Myocyte (in vitro differentiated cells): ENCODE data around the gene KCNA2. TPM values are rescaled to one million over a fixed set of nuclear protein-coding genes. Genes with fewer than 3 reads are reported as not detected.

Source experiments
- DNase-seq: peaks from one replicate; pipeline ENCODE4 v3.0.0-alpha.2; 2012; ENCODE audit warnings: low read depth
- total RNA-seq: library from RNA; depleted of rRNA; stranded (reverse); fragments of >200 nt; gene quantifications from 2 replicates; pipeline ENCODE4 v1.2.3, GENCODE V29; 2014

KCNA2 gene
- total RNA-seq, 1 donor from 2014 or later, result not detected

DNA sequence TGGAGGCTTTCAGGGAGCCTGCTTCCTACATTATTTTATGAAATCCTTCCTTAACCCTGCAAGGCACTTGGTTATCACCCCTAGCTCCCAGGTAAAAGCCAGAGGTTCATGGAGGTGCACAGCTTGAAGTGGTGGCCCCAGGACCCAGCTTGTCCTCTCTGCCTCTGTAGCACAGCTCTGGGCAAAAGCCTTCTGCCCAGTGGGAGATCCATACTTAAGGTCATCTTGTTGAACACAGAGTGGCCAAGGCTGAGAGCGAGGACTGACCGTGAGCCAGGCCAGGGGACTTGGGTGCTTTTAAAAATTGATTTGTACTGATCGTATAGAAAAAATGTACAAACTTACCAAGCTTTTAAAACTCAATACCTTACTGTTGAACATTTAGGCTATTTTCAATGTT is 33.4 kb downstream of the KCNA2 start:
- DNase-seq, result no peak

DNA sequence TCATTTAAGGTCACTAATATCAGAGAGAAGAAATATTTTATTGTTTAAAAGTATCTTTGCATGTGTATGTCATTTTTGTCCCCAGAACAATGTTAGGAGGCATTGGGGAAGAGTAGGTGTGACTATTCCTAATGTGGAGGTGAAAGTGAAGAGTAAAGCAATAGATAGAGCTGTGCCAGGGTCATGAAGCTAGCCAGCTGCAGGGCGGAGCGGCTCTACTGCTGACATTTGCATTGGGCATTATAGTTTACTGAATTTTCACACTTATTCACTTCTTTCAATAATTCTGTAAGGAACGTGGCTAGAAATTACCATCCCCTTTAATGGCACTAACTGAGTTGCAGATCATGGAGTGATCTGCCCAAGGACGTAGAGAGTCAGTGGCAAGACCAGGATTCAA is 35.3 kb downstream of the KCNA2 start:
- no peak for DNase-seq

DNA sequence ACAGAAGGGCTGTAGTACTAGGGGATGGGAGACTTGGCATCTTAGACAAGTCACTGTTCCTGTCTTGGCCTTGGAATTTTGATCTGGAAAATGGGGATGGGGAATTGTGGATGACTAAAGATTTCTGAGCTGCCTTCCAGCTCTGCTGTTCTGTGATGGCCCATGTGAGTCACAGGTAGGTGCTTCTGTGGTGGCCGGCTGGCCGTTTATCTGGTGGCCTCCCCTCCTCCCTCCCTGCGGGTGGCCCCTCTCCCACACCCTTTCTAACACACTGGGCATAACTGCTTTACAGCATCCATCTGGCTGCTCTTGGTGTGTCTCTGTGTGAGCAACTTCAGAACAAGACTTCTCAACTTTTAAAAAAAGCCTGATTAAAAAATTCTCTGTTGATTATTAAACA is 35.9 kb downstream of the KCNA2 start:
- no peak for DNase-seq

DNA sequence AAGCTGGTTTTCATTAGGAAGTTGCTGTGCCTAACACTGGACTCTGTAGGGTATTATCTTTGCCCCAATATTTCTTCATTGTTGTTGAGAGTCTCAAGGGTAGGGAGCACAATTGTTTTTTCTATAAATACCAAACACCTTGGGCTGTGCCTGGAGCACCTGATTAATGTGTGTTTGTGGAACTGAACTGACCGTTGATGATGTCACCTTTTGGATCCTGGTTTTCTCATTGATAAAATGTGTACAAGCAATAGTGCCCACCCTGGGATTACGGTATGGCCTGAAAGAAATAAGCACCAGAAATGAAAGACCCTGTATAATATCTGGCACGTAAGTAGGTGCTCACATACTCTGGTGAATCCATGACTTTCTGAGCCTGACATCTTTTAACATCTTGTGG is 39.3 kb downstream of the KCNA2 start:
- no peak for DNase-seq

DNA sequence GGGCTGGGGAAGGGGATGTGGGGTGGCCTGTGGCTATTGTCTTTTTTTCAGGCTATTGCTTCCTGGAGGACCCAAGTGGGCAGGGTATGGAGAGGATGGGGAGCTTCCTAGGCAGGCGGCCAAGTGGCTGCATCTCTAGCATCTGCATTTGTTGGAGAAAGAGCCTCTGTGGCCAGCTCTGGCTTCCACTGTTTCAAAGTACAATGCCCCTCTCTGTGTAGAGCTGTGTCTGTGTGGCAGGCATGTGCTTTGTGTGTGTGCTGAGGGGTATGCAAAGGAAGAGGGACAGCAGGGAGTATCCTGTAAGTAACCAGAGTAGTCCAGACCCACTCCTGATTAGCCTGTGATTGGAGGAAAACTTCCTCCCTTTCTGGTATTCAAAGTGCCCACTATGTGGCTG is 40.6 kb downstream of the KCNA2 start:
- DNase-seq, result no peak

DNA sequence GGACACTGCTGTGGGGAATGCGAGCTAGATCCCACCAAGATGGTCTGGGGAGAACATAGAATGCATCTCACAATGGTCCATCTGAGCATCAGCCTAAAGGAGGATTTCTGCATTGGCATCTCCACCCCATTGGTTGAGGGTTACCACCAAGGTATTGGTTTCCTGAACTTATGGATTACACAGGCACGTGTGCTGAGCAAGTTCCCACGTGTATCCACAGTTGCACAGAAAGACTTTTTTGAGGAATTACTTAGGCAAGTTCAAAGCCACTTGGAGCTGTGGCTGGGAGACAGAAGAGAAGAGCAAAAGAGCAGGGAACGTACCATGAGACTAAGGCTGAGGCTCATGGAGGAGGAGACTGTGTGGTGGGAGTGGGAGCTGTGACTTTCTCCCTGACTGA is 43.1 kb downstream of the KCNA2 start:
- DNase-seq, result no peak

DNA sequence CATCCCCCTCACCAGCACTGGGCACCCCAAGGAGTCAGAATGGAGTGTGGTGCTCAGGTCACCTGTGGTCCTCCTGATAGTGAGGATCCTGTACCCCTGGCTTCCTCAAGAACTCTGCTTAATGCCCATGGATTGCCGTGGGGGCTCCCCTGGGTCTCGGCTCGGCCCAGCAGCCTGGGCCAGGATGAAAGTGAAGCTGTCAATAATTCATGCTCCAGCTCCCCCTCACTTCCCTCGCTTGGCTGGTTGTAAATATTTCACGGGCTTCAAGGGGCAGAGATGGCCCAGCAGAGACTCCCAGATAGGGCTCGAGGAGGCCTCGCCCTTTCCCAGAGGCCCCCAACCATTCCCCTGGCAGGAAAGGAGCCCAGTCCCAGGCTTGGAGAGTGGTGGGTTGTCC is 44.6 kb downstream of the KCNA2 start:
- no peak for DNase-seq

DNA sequence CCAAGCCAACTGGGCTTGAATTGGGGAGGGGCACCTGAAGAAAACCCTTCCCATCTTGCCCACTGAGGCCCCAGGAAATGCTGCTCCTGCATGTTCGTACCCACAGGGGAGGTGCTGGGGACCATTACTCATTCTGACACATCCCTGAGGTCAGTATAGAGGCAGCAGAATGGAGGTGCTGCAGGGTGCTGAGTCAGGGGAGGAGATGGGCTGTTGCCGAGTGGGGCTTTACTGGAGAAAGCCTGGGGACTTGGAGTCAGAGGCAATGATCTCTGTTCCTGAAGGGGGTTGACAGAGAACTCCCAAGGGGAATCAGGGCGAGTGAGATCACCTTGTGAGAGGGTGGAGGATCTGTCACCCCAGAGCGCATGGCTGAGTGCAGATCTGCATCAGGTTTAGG is 47.0 kb downstream of the KCNA2 start:
- DNase-seq, result no peak

DNA sequence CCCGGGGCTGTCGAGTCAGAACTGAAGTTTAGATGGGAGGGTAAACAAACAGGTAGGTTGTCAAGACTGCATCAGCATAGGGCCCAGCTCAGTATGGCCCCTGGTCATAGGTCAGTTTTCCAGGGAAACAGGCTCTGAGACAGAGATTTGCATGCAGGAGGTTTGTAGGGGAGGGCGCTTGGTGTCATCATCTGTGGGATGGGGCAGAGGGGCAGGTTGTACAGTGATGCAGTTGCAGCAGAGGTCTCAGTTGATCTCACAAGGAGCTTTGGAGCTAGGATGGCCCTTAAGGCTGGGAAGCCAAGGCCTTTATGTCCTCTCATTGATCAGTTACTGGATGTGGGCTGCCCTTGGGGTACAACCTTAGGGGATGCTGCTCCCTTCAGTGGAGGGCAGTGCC is 48.7 kb downstream of the KCNA2 start:
- DNase-seq, result no peak

DNA sequence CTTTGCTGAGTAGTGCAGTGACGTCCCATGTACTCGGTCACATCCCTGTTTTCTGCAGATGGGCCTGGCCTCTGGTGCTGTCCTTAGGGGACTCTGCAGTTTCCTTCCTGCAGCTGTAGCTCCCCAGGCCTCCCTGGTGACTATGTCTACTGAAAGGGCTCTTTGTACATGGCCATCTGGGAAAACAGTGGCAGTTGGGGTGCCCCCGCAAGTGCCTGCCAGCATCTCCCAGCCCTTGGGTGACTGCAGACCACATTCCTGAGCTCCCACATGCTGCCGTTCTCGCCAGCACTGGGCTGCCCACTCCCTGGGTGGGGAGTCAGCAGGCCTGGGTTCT is 49.7 kb downstream of the KCNA2 start:
- DNase-seq, result no peak

DNA sequence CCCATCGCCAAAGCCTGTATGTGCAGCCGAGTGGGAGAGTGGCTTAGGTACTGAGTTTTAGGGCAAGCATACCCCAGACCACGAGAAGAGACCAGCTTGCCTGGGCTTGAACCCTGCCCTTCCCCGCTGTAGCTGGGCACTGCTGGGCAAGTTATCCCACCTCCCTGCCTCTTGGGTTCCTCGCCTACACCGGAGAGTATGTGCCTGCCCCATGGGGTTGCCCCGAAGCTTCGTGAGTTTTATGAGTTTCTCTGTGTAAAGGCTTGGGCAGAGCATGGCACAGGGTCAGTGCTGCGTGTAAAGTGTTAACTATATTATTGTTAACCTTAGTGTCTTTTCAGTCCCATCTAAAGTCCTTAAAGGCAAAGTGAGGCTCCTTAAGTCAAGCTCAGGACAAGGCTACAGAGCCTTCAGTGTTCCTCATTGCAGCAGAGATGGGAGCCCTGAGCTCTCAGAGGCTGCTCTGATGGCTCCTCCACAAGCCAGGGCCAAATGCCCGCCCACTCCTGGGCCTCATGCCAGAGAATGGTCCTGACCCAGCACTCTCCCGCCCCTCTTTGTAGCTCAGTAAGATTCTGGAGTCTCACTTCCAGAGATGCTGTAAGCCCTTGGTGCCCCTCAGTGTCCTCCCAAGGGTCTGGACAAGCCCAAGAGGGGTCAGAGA is 50.2 kb downstream of the KCNA2 start:
- DNase-seq, result peak; percentile 3

DNA sequence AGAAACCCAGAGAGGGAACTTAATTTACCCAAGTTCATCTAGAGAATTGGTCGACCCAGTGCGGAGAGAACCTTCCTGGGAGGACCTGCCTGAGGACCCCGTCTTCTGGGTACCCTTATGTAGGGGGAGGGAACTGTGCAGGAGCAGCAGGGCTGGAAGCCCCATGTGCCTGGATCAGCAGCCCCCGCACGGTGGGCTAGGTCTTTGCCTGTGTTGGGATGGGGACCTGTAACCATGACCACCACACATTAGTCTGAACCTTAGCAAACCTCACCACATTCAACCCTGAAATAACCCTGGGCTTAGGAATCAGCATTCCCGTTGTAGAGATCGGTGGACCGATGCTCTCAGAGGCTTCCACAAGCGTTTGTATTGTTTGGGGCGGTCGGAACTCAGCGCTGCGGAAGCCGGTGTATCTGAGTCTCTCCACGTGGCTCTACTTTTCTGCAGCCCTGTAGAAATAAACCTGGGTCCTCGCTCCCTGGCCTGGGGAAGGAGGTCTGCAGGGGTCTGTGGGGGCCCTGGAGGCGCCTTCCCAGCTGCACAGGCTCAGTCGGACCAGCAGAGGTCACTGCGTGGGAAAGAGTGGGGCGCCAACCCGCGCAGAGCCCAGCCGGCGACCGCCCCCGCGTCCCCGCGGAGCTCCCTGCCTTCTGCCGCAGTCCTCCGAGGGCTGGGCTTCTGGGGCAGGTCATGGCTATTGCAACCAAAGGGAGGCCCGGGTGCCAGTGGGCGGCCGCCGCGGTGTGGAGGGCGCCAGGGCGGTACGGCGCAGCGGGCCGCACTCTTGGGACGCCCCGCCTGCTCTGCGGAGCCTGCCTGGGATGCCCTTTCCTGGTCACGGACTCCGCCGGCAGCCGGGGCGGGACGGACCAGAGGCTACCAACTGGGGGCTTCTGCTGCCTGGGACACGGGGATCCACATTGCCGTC is 51.0 kb downstream of the KCNA2 start:
- no peak for DNase-seq

DNA sequence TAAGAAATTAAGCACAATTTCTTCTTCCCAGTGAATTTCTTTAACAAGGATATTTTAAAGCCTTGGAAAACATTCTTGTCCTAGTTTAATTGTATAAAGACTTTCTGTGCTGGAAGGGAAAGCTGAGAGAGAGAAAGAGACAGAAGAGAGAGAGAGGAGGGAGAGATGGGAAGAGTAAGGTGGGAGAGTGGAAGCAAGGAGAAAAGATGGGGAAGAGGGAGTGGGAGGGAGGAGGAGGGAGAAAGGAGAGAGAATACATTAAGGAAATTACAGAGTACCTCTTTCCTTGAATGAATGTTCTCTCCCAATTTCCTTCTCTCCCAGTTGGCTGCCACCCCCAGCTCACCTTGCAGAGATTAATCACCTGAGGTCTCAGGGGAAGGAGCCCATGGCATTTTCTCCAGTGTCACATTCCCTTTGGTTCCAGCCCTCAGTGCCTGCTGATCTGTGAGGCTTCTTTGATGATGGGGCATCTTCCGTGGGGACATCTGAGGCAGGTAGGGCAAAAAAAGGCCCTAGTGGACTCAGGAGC is 54.8 kb downstream of the KCNA2 start:
- no peak for DNase-seq

DNA sequence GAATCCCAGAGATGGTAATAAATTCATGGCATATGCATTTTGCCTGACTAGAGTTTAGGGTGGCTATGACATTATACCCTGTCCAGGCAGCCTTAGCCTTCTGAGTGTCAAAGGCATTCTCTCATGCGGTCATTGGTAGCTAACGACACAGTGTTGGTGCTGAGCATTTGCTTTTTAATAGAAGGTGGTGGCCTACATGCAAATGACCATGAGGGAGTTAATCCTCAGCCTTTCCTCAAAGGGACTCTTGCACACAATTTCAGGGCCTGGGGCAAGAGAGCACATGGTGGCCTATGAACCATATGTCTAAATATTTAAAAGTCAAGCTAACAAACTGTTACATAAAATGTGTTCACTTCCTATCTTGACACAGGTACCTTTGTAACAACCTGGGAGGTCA is 56.3 kb downstream of the KCNA2 start:
- no peak for DNase-seq

DNA sequence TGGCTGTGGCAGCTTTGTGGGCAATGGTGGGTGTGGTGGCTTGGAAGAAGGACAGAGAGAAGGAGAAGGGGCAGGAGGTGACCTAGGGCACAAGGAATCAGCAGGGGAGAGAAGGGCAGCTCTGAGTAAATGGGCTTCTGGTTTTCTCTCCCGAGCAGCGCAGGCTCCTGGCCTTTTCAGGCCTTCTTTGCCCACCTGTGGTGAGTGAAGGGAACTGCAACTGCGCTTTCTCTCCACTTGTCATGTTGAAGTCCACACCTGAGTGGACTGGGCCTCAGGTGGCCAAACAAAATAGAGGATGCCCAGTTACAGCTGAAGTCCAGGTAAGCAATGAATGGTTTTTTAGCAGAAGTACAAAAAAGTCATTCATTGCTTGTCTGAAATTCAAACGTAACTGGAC is 57.8 kb downstream of the KCNA2 start:
- no peak for DNase-seq

DNA sequence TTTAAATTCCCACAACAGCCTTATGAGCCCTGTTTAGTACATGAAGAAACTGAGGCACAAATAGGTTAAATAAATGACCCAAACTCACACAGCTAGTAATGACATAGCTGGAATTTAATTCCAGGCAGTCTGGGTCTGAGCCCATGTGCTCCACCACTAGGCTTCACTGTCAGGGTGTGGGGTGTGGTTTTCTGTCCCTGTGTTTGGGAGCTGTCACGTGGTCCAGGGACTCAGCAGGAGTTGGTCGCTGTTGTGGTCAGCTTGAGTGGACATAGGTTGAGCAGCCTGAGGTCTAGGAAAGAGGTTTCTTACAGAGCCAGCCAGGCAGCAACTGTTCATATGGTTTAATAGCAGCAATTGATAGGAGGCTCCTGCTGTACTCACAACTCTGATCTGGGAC is 59.1 kb downstream of the KCNA2 start:
- no peak for DNase-seq

DNA sequence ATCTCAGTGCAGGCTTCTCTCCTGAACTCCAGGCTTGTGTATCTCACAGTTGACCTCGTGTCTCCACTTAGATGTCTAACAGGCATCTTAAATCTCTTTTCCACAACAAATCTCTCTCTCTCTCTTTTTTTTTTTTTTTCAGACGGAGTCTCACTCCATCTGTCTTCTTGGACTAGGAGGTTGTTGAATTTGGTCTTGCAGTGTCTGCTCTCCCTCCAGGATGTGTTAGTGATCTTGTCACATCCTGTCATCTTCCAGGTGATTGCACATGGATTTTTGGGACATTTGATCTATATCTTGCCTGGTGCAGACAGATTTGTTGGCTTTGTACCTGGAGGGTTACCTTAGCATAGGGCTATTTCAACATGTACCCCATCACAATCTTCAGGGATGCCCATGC is 60.7 kb downstream of the KCNA2 start:
- DNase-seq, result no peak

DNA sequence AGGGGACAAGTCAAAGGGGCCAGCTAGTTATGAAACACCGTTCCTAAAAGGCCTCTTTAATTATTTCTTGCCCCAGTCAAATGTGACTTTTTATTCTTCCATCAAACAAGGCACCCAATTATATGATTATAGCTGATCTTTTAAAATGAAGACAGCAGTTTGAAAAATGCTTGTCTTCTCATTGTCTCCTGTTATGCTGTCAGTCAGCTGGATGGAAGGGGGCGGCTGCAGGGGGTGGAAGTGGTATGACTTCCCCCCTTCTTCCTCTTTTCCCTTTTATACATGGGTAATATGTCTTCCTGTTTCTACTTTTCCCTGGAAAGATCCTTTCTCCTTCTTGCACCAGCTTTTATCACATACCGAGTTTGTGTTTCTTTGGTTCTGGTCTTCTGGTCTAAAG is 61.4 kb downstream of the KCNA2 start:
- DNase-seq, result no peak
